Spleen (tissue), 11 donors: Measurements from ENCODE around the gene TMEM217. TPM values are rescaled to one million over a fixed set of nuclear protein-coding genes. Genes with fewer than 3 reads are reported as not detected.

Source experiments
- DNase-seq: peaks from one replicate; pipeline ENCODE4 v3.0.0-alpha.2; 2020
- H3K27ac ChIP-seq, 8 donors: fragments of 200-600 bp; sonication (generic) in 7 of 8; 1 replicate in 4 of 8; 2 replicates in 4 of 8; pipeline versions ENCODE4 v1.5.0 to v1.8.0; 2016 to 2021; ENCODE audit warnings: inconsistent platforms in 4 of 8, mild to moderate bottlenecking in 4 of 8, moderate library complexity in 1 of 8
- H3K27me3 ChIP-seq, 7 donors: fragments of 200-600 bp; sonication (generic) in 6 of 7; replicated peaks in 1 of 7; 1 replicate in 4 of 7; 2 replicates in 3 of 7; pipeline versions ENCODE4 v1.5.0 to v1.8.0; 2016 to 2021; ENCODE audit warnings: inconsistent platforms in 3 of 7, mild to moderate bottlenecking in 1 of 7
- H3K36me3 ChIP-seq, 6 donors: fragments of 200-600 bp; sonication (generic) in 5 of 6; 1 replicate in 4 of 6; 2 replicates in 2 of 6; pipeline versions ENCODE4 v1.5.0 to v1.8.0; 2016 to 2021; ENCODE audit warnings: inconsistent platforms in 2 of 6
- H3K4me1 ChIP-seq, 6 donors: fragments of 200-600 bp; sonication (generic) in 5 of 6; 1 replicate in 3 of 6; 2 replicates in 3 of 6; pipeline versions ENCODE4 v1.5.0 to v1.8.0; 2016 to 2021; ENCODE audit warnings: inconsistent platforms in 3 of 6
- H3K4me3 ChIP-seq, 8 donors: fragments of 200-600 bp; sonication (generic) in 7 of 8; 1 replicate in 4 of 8; 2 replicates in 4 of 8; pipeline versions ENCODE4 v1.5.0 to v1.8.0; 2016 to 2021; ENCODE audit warnings: inconsistent platforms in 4 of 8, mild to moderate bottlenecking in 4 of 8, moderate library complexity in 2 of 8
- H3K9me3 ChIP-seq, 8 donors: fragments of 200-600 bp; sonication (generic) in 7 of 8; 1 replicate in 4 of 8; 2 replicates in 4 of 8; pipeline versions ENCODE4 v1.5.0 to v1.8.0; 2016 to 2021; ENCODE audit warnings: inconsistent platforms in 4 of 8
- POLR2A ChIP-seq, 3 donors: fragments of 450-650 bp; IDR thresholded peaks; one replicate each; pipeline ENCODE4 v1.5.1; 2017; ENCODE audit warnings: antibody characterized with exemption in 3 of 3, mild to moderate bottlenecking in 1 of 3
- POLR2AphosphoS5 ChIP-seq, 3 donors: sonication (generic); formaldehyde crosslinking; IDR thresholded peaks; one replicate each; pipeline ENCODE4 v1.5.1; 2017; ENCODE audit warnings: antibody characterized with exemption in 3 of 3
- WGBS, 5 donors: extraction: QIAGEN DNeasy Blood & Tissue Kit in 3 of 5; methylation state at CpG; one replicate each; pipeline versions ENCODE4 v1.1.5 to v1.1.7; 2013 to 2018; 5-methylcytosine and 5-hydroxymethylcytosine counted together
- intact Hi-C: fragments of 100-400 bp; cut with DNase I; formaldehyde crosslinking; loops from one replicate; pipeline ENCODE4 v1.15.0; 2023; ENCODE audit warnings: low total_unique reads
- polyA plus RNA-seq, 3 donors: library from polyadenylated mRNA; stranded (reverse); fragments of 200-250 nt; gene quantifications; one replicate each; pipeline ENCODE4 v1.2.1, GENCODE V29; 2013
- total RNA-seq, 7 donors: library from RNA; depleted of rRNA in 3 of 7; stranded (reverse); fragments of >200 nt in 3 of 7; fragmentation: NEBNext Ultra II Directional in 4 of 7; extraction: Animal tissue kit (Norgen Biotek cat#: 25700) in 4 of 7; gene quantifications; one replicate each; pipeline versions ENCODE4 v1.1.0 to v1.2.1, GENCODE V29; 2016 to 2021
- TF ChIP-seq, protein P1 (sequence below), 11 experiments: fragments of 200-600 bp in 7 of 11; fragments of 450-650 bp in 4 of 11; sonication (generic) in 4 of 11; IDR thresholded peaks in 8 of 11; conservative IDR thresholded peaks in 3 of 11; 1 replicate in 7 of 11; 2 replicates in 4 of 11; pipeline versions ENCODE4 v1.4.0 to v1.8.0; 2016 to 2021; ENCODE audit warnings: antibody characterized with exemption in 11 of 11, inconsistent platforms in 4 of 11, mild to moderate bottlenecking in 1 of 11
- donor health status: healthy with polysubstance abuse.
- donor health status: DM: no; HTN: no; CAD: no; lungs with moderate emphysema.
- donor health status: DM: no; HTN: no; CAD: no.
- donor health status: Bipolar disorder and iron deficiency.
- donor health status: healthy.
- donor health status: DM: no; HTN: no; CAD: no.
- donor health status: DM: yes; HTN: yes; CAD: no.

The TMEM217 gene
- total and polyA plus RNA-seq, 10 donors: 0.32 to 2.3 (median 0.83) TPM; not detected in 2

DNA sequence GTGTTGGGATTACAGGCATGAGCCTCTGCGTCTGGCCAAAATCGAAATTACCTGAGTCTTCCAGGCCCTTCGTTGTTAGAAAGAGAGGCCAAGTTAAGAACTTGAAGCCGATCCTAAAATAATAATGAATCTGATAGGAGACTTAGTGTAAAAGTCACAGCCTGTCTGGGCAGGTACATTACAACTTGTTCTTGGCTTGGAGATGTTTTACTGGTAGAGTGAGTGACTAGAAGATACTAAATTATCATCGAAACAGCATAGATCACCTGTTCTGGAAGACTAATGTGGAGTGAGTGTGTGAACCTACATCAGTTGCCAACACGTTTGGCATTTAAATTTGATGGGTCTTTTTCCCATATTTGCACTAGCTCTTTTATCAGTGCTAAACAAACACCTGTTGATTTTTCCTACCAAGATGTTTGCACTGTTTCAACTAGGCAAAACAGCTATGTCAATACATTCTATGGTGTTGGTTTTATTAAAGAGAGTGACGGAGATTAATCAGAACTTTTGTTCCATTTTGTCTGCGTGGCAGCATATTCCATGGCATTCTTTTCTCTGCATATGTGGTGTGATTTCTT is 4.6 kb upstream of the TMEM217 start:
- Histone ChIP-seq H3K27me3 (no peaks in the 10 kb centered on the region), H3K4me3 (no peak overlapping the region), H3K27ac (no peak overlapping the region), H3K9me3 (no peaks in the 10 kb centered on the region), H3K36me3 (no peaks in the 10 kb centered on the region), H3K4me1 (peaks cover 13 to 58% (median 29%) of the 10 kb centered on the region in 6 donors)
- intact Hi-C loops: no loop called here
- TF ChIP-seq, protein P1, sequence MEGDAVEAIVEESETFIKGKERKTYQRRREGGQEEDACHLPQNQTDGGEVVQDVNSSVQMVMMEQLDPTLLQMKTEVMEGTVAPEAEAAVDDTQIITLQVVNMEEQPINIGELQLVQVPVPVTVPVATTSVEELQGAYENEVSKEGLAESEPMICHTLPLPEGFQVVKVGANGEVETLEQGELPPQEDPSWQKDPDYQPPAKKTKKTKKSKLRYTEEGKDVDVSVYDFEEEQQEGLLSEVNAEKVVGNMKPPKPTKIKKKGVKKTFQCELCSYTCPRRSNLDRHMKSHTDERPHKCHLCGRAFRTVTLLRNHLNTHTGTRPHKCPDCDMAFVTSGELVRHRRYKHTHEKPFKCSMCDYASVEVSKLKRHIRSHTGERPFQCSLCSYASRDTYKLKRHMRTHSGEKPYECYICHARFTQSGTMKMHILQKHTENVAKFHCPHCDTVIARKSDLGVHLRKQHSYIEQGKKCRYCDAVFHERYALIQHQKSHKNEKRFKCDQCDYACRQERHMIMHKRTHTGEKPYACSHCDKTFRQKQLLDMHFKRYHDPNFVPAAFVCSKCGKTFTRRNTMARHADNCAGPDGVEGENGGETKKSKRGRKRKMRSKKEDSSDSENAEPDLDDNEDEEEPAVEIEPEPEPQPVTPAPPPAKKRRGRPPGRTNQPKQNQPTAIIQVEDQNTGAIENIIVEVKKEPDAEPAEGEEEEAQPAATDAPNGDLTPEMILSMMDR (IDR thresholded peaks at IDR 0.05 in 8 of 11, conservative IDR thresholded peaks at IDR 0.05 in 3 of 11): no peak
- TF ChIP-seq POLR2AphosphoS5 (IDR thresholded peaks at IDR 0.05): no peak
- no peak for TF ChIP-seq POLR2A (IDR thresholded peaks at IDR 0.05)
- no peak for DNase-seq
- 82 to 94% (median 85%) methylated on average over 8 of the region's 8 CpGs for WGBS, 5 donors

DNA sequence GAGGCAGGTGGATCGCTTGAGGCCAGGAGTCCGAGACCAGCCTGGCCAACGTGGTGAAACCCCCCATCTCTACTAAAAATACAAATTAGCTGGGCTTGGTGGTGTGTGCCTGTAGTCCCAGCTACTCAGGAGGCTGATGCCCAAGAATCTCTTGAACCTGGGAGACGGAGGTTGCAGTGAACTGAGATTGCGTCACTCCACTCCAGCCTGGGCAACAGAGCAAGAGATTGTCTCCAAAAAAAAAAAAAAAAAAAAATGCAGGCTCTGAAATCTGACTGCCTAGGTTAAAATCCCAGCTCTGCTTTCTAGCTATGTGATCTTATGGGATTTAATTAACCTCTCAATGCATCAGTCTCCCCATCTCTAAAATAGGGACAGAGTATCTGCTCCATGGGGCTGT is 3.3 kb upstream of the TMEM217 start:
- TF ChIP-seq, protein P1 (IDR thresholded peaks at IDR 0.05 in 8 of 11, conservative IDR thresholded peaks at IDR 0.05 in 3 of 11): no peak
- no peak for TF ChIP-seq POLR2AphosphoS5 (IDR thresholded peaks at IDR 0.05)
- TF ChIP-seq POLR2A (IDR thresholded peaks at IDR 0.05): no peak
- intact Hi-C loops: no loop called here
- peaks cover 13 to 72% (median 37%) of the 10 kb centered on the region in 6 donors for H3K4me1 ChIP-seq
- 82 to 94% (median 91%) methylated on average over 5 of the region's 5 CpGs for WGBS, 5 donors
- H3K27me3 ChIP-seq: no peaks in the 10 kb centered on the region
- DNase-seq: no peak
- no peak overlapping the region for H3K27ac ChIP-seq
- H3K9me3 ChIP-seq: no peaks in the 10 kb centered on the region
- H3K36me3 ChIP-seq: no peaks in the 10 kb centered on the region
- no peak overlapping the region for H3K4me3 ChIP-seq

DNA sequence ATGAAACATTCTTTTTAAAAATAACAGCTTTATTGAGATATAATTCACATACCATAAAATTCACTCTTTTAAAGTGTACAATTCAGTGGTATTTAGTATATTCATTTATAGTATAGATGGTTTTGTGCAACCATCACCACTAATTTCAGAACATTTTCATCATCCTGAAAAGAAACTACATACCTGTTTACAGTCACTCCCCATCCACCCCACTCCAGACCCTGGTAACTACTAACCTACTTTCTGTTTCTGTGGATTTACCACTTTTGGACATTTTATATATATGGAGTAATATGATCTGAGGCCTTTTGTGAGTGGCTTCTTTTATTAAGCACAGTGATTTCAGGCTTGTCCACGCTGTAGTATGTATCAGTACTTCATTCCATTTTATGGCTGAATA is 2.5 kb upstream of the TMEM217 start:
- Histone ChIP-seq H3K4me1 (peaks cover 13 to 68% (median 35%) of the 10 kb centered on the region in 6 donors), H3K27me3 (no peaks in the 10 kb centered on the region), H3K27ac (no peak overlapping the region), H3K36me3 (no peaks in the 10 kb centered on the region), H3K4me3 (no peak overlapping the region), H3K9me3 (no peaks in the 10 kb centered on the region)
- 86 to 100% (median 93%) methylated on average over 1 of the region's 1 CpG for whole genome bisulfite sequencing, 5 donors
- TF ChIP-seq POLR2A (IDR thresholded peaks at IDR 0.05) (no peak), POLR2AphosphoS5 (IDR thresholded peaks at IDR 0.05) (no peak)
- TF ChIP-seq, protein P1 (IDR thresholded peaks at IDR 0.05 in 8 of 11, conservative IDR thresholded peaks at IDR 0.05 in 3 of 11): no peak
- no peak for DNase-seq
- intact Hi-C loops: no loop called here

DNA sequence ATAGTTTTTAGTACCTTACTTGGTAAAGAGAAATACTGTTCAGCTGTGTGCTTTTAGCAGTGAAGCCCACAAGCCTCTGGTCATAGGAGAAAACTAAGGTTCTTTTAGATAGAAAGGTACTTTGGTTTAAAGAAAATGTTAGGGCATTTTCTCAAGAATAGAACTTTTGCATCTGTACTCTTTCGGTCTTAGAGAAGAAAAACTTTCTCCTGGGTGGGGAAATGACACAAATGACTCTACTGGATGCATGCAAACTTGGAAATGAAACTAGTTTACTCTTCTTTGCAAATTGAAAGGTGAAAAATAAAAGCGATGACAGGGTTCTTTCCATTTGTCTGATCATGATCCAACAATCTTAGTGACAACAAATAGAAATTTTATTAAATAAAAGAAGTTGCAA is 2.1 kb upstream of the TMEM217 start:
- TF ChIP-seq, protein P1 (IDR thresholded peaks at IDR 0.05 in 8 of 11, conservative IDR thresholded peaks at IDR 0.05 in 3 of 11): no peak
- TF ChIP-seq POLR2A (IDR thresholded peaks at IDR 0.05) (no peak), POLR2AphosphoS5 (IDR thresholded peaks at IDR 0.05) (no peak)
- Histone ChIP-seq H3K4me3 (no peak overlapping the region), H3K27me3 (no peaks in the 10 kb centered on the region), H3K27ac (peak overlapping the region in 4 of 8 donors; percentile 20 to 94 (median 92)), H3K9me3 (no peaks in the 10 kb centered on the region), H3K4me1 (peaks cover 13 to 64% (median 33%) of the 10 kb centered on the region in 6 donors), H3K36me3 (no peaks in the 10 kb centered on the region)
- 48 to 65% (median 54%) methylated on average over 2 of the region's 2 CpGs for WGBS, 5 donors
- intact Hi-C loops: no loop called here
- DNase-seq: no peak
